Common myeloid progenitor, CD34-positive (primary cell): ENCODE measurements around the gene IFI16.

Experiments
- CTCF ChIA-PET: fragments of 350-600 bp; sonication (Branson Sonifier 250); formaldehyde crosslinking; loops from one replicate; lab custom pipeline; 2021; ENCODE audit warnings: antibody characterized with exemption; lab: Charles Lee
- POLR2A ChIA-PET: fragments of 350-600 bp; sonication (Branson Sonifier 250); formaldehyde crosslinking; loops from one replicate; lab custom pipeline; 2021; ENCODE audit warnings: antibody characterized with exemption; lab: Charles Lee
- DNase-seq, 3 donors: peaks; one replicate each; pipeline versions ENCODE4 v3.0.0 to v3.0.0-alpha.2; 2013
- H3K27ac ChIP-seq, 2 experiments: 1 replicate in 1 of 2; 2 replicates in 1 of 2; pipeline ENCODE4 v1.7.0; 2013; ENCODE audit warnings: inconsistent platforms in 2 of 2, low read length in 2 of 2, mild to moderate bottlenecking in 2 of 2, low read depth in 1 of 2, moderate library complexity in 1 of 2; ENCODE audit not compliant: severe bottlenecking in 2 of 2, insufficient read depth in 1 of 2, poor library complexity in 1 of 2
- H3K27me3 ChIP-seq, 5 experiments: replicated peaks in 2 of 5; 1 replicate in 3 of 5; 2 replicates in 2 of 5; pipeline versions ENCODE4 v1.6.1 to v1.7.0; 2013; ENCODE audit warnings: low read length in 4 of 5, mild to moderate bottlenecking in 2 of 5, moderate library complexity in 2 of 5, inconsistent platforms in 1 of 5; ENCODE audit not compliant: insufficient read depth in 5 of 5, control insufficient read depth in 4 of 5
- H3K36me3 ChIP-seq, 4 experiments: 1 replicate in 2 of 4; 2 replicates in 2 of 4; pipeline versions ENCODE4 v1.6.1 to v1.7.0; 2013; ENCODE audit warnings: low read length in 3 of 4, control low read depth in 1 of 4, mild to moderate bottlenecking in 1 of 4; ENCODE audit not compliant: control insufficient read depth in 4 of 4, insufficient read depth in 4 of 4
- H3K4me1 ChIP-seq, 4 experiments: 1 replicate in 3 of 4; 2 replicates in 1 of 4; pipeline versions ENCODE4 v1.6.1 to v1.7.1; 2013; ENCODE audit warnings: low read length in 3 of 4, mild to moderate bottlenecking in 3 of 4, control low read depth in 1 of 4, inconsistent platforms in 1 of 4, moderate library complexity in 1 of 4; ENCODE audit not compliant: control insufficient read depth in 4 of 4, insufficient read depth in 4 of 4; ENCODE audit errors: control extremely low read depth in 1 of 4
- H3K4me3 ChIP-seq, 7 experiments: 1 replicate in 4 of 7; 2 replicates in 3 of 7; pipeline versions ENCODE4 v1.5.1 to v1.7.0; 2013; ENCODE audit warnings: mild to moderate bottlenecking in 7 of 7, low read length in 6 of 7, moderate library complexity in 6 of 7, inconsistent platforms in 2 of 7, low read depth in 2 of 7, control low read depth in 1 of 7; ENCODE audit not compliant: insufficient read depth in 4 of 7, control insufficient read depth in 1 of 7; ENCODE audit errors: extremely low read depth in 1 of 7
- H3K9me3 ChIP-seq, 5 experiments: 1 replicate in 4 of 5; 2 replicates in 1 of 5; pipeline versions ENCODE4 v1.6.1 to v1.7.1; 2013; ENCODE audit warnings: low read length in 4 of 5, mild to moderate bottlenecking in 2 of 5, inconsistent platforms in 1 of 5, low read depth in 1 of 5, moderate library complexity in 1 of 5; ENCODE audit not compliant: control insufficient read depth in 4 of 5, insufficient read depth in 2 of 5; ENCODE audit errors: control extremely low read depth in 1 of 5
- WGBS: methylation state at CpG from one replicate; pipeline ENCODE4 v1.1.5; 2013; ENCODE audit not compliant: insufficient coverage; 5-methylcytosine and 5-hydroxymethylcytosine counted together

IFI16 gene

GRCh38 chr1:158978730-158979129, 31.0 kb upstream of the IFI16 start:
- Histone ChIP-seq H3K27me3 (no peaks in the 10 kb centered on the region), H3K4me1 (no peaks in the 10 kb centered on the region), H3K36me3 (no peaks in the 10 kb centered on the region), H3K4me3 (no peak overlapping the region), H3K27ac (no peak overlapping the region), H3K9me3 (peaks cover 0 to 18% (median 2%) of the 10 kb centered on the region in 5 experiments)
- WGBS = no CpG with 5 or more reads among the region's 2 CpGs
- POLR2A ChIA-PET = no interaction called here
- CTCF ChIA-PET = interaction anchor here (0.7 kb wide), 1 partner anchor 11 kb away, joined by 3 read pairs; no protein-coding TSS in a partner anchor
- no peak for DNase-seq

- Histone ChIP-seq H3K9me3 (peaks cover 0 to 18% (median 2%) of the 10 kb centered on the region in 5 experiments), H3K4me1 (no peaks in the 10 kb centered on the region), H3K27me3 (no peaks in the 10 kb centered on the region), H3K4me3 (no peak overlapping the region), H3K27ac (no peak overlapping the region), H3K36me3 (no peaks in the 10 kb centered on the region)
- WGBS = 60% methylated on average over 1 of the region's 1 CpG
- POLR2A ChIA-PET = no interaction called here
- no peak for DNase-seq
- CTCF ChIA-PET = no interaction called here
Measured at GRCh38 chr1:158979229-158979628, 30.5 kb upstream of the IFI16 start.

GRCh38 chr1:158983235-158983634, 26.5 kb upstream of the IFI16 start:
- no peaks in the 10 kb centered on the region for H3K27me3 ChIP-seq
- ChIA-PET POLR2A (no interaction called here), CTCF (no interaction called here)
- no CpG with 5 or more reads among the region's 2 CpGs for WGBS
- peaks cover 0 to 22% (median 4%) of the 10 kb centered on the region in 5 experiments for H3K9me3 ChIP-seq
- H3K4me3 ChIP-seq = no peak overlapping the region
- DNase-seq = no peak
- no peaks in the 10 kb centered on the region for H3K4me1 ChIP-seq
- no peak overlapping the region for H3K27ac ChIP-seq
- no peaks in the 10 kb centered on the region for H3K36me3 ChIP-seq

- H3K4me3 ChIP-seq = no peak overlapping the region
- ChIA-PET POLR2A (interaction anchor here (0.6 kb wide), 1 partner anchor 493 kb away, joined by 3 read pairs; no protein-coding TSS in a partner anchor), CTCF (no interaction called here)
Measured at GRCh38 chr1:158984386-158984785, 25.3 kb upstream of the IFI16 start.

GRCh38 chr1:158989424-158989823, 20.3 kb upstream of the IFI16 start:
- CTCF ChIA-PET = interaction anchor here (0.6 to 1.9 kb wide), 3 partner anchors 9 to 334 kb away, joined by 3 to 5 read pairs (median 3); no protein-coding TSS in a partner anchor
- WGBS = 100% methylated on average over 1 of the region's 1 CpG

More at GRCh38 chr1:158984386-158984785, 25.3 kb upstream of the IFI16 start:
- peaks cover 0 to 22% (median 4%) of the 10 kb centered on the region in 5 experiments for H3K9me3 ChIP-seq
- no peaks in the 10 kb centered on the region for H3K4me1 ChIP-seq
- no peaks in the 10 kb centered on the region for H3K27me3 ChIP-seq
- H3K27ac ChIP-seq = no peak overlapping the region
- no peaks in the 10 kb centered on the region for H3K36me3 ChIP-seq
- no peak for DNase-seq

GRCh38 chr1:158992787-158993312, 16.9 kb upstream of the IFI16 start:
- Histone ChIP-seq H3K4me3 (no peak overlapping the region), H3K27ac (no peak overlapping the region), H3K27me3 (no peaks in the 10 kb centered on the region), H3K36me3 (no peaks in the 10 kb centered on the region), H3K4me1 (no peaks in the 10 kb centered on the region), H3K9me3 (peaks cover 0 to 2% (median 0%) of the 10 kb centered on the region in 5 experiments)
- CTCF ChIA-PET = no interaction called here
- WGBS = 100% methylated on average over 3 of the region's 4 CpGs
- POLR2A ChIA-PET = no interaction called here
- DNase-seq = no peak

More at GRCh38 chr1:158989424-158989823, 20.3 kb upstream of the IFI16 start:
- POLR2A ChIA-PET = interaction anchor here (0.7 kb wide), 1 partner anchor 597 kb away, joined by 3 read pairs; no protein-coding TSS in a partner anchor
- Histone ChIP-seq H3K4me1 (no peaks in the 10 kb centered on the region), H3K9me3 (peaks cover 0 to 5% (median 2%) of the 10 kb centered on the region in 5 experiments), H3K36me3 (no peaks in the 10 kb centered on the region), H3K27ac (no peak overlapping the region), H3K4me3 (no peak overlapping the region), H3K27me3 (no peaks in the 10 kb centered on the region)
- no peak for DNase-seq

DNA sequence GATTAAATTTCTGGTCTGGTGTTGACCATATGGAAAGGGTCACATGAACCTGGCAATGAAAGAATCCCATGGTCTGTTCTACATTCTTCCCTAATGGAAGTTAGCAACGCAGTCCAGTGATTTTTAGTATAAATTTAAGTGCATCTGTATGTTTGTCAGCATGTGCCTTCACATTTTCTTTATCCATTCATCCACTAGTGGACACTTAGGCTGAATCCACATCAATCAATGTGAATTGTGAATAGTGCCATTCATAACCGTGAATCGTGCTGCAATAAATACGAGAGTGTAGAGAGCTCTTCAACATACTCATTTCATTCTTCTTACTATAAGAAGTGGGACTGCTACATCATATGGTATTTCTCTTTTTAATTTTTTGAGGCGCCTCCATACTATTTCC, 12.7 kb upstream of the IFI16 start:
- no peak overlapping the region for H3K27ac ChIP-seq
- H3K36me3 ChIP-seq = no peaks in the 10 kb centered on the region
- DNase-seq = no peak
- H3K27me3 ChIP-seq = no peaks in the 10 kb centered on the region
- H3K9me3 ChIP-seq = peaks cover 0 to 2% (median 0%) of the 10 kb centered on the region in 5 experiments
- peaks cover 0 to 6% (median 3%) of the 10 kb centered on the region in 4 experiments for H3K4me1 ChIP-seq
- ChIA-PET POLR2A (no interaction called here), CTCF (interaction anchor here (0.9 to 1.1 kb wide), 2 partner anchors 9 to 793 kb away, joined by 3 to 4 read pairs; no protein-coding TSS in a partner anchor)
- no peak overlapping the region for H3K4me3 ChIP-seq
- WGBS = 100% methylated on average over 1 of the region's 5 CpGs
